Measurements from ENCODE around the gene PCNX1.
"Not testable (repeated sequence)": the region's sequence is repeated elsewhere in the genome, so short reads cannot be mapped to it uniquely, and the experiment has no call there.

PCNX1 gene

GRCh38 chr14:71135911-71136310, 228.7 kb downstream of the PCNX1 start:
- DNase-seq: no peak

GRCh38 chr14:71136386-71137060, 229.3 kb downstream of the PCNX1 start:
- DNase-seq: no peak

GRCh38 chr14:71137536-71138447, 230.5 kb downstream of the PCNX1 start:
- DNase-seq: no peak

- peak; percentile 19 for DNase-seq
Measured at GRCh38 chr14:71138448-71139293, 231.4 kb downstream of the PCNX1 start.

DNA sequence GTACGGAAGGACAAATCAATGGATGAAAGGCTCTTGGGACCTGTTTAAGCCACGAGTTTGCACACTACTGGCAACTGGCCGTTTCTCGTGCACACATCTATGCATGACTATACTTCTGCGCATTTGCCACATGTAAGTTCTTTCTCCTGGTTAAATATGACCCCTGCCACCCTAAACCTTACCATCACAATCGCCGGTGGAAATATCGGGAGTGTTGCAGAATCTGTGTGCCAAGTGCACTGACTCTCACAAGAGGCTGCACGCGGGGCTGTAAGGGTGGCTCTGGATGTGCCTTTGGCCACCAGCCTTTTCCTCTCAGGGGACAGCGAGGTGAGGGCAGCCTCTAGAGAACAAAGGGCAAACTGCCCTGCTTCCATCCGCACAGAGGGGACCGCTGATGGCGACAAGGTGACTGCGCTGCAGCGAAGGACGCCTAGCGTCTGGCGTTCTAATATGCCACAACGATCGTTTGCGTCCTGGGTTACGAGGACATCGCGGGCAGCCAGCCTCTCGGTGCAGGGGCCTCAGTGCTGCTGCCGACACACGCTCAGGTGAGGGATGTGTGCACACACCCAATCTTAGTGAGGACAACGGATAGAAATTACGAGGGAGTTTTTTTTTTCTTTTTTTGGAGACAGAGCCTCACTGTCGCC, 232.2 kb downstream of the PCNX1 start:
- no peak for DNase-seq

- no peak for DNase-seq
Measured at GRCh38 chr14:71140157-71140556, 232.9 kb downstream of the PCNX1 start.

GRCh38 chr14:71141701-71142374, 234.6 kb downstream of the PCNX1 start:
- DNase-seq: no peak

- no peak for DNase-seq
Measured at GRCh38 chr14:71142375-71143038, 235.2 kb downstream of the PCNX1 start.

GRCh38 chr14:71143381-71144290, 236.4 kb downstream of the PCNX1 start:
- no peak for DNase-seq

- not testable (repeated sequence) for DNase-seq
Measured at GRCh38 chr14:71147335-71147734, 240.1 kb downstream of the PCNX1 start.

GRCh38 chr14:71148627-71149026, 241.4 kb downstream of the PCNX1 start:
- no peak for DNase-seq

GRCh38 chr14:71150737-71151136, 243.5 kb downstream of the PCNX1 start:
- no peak for DNase-seq

DNA sequence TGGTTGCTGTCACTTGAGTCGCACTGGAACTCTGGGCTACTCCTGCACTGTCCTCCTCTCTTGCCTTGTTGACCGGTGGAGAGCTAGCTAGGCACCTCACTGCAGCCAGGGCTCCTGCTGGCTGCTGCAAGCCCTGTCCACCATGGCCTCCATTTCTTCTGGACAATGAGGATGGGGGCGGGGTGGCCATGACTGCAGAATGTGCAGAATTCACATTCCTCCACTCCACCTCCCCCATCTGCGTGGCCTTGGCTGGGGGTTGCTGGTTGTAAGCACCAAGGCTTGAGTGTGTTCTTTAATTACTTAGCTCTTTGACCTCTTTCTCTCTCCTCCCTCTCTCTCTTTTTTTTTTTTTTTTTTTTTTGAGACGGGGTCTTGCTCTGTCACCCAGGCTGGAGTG, 248.5 kb downstream of the PCNX1 start:
- DNase-seq: no peak

GRCh38 chr14:71163050-71163841, 256.0 kb downstream of the PCNX1 start:
- no peak for DNase-seq

DNA sequence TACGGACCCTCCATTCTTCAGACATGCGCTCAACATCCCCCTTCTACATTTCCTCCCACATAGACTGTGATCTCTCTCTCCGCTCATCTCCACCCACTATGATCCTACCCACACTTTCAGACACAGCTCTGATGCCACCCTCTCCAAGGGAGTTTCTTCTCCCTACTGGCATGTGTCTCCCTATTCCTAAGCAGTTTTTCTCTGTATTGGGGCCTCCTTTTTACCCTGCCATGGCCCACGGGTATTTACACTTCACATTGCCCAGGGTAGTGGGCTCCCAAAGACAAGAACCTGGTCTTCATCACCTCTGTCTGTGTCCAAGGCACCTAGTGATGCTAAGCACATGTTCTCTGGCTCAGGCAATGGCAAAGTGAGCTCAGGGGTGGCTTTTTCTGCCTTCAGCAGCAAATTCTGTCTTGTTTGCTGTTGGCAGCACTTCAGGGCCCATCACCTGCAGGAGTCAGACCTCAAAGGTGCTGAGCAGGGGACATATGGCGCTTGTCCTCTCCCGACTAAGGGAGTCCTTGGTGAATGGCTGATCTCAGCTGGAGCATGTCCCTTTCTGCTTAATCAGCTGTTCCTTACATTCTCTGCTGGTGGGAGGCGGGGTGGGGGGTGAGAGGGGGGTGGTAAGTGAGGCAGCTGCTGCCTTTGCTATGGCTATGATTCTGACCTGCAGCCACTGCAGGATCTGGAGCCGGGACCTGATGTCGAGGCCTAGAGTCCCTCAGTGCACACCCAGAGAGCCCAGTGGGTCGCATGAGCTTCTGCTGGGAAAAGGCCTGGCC, 256.8 kb downstream of the PCNX1 start:
- DNase-seq: no peak
